ENCODE results near the gene PNMT.

PNMT gene

GRCh38 chr17:39684369-39685192 lies 16.3 kb downstream of the PNMT start:
- no peaks in the 10 kb centered on the region for H3K27me3 ChIP-seq (replicated peaks)
- no peaks in the 10 kb centered on the region for H3K36me3 ChIP-seq (replicated peaks)
- no peak overlapping the region for H3K4me3 ChIP-seq (ENCODE audit: low read depth, low read length)
- TF ChIP-seq, protein P1, sequence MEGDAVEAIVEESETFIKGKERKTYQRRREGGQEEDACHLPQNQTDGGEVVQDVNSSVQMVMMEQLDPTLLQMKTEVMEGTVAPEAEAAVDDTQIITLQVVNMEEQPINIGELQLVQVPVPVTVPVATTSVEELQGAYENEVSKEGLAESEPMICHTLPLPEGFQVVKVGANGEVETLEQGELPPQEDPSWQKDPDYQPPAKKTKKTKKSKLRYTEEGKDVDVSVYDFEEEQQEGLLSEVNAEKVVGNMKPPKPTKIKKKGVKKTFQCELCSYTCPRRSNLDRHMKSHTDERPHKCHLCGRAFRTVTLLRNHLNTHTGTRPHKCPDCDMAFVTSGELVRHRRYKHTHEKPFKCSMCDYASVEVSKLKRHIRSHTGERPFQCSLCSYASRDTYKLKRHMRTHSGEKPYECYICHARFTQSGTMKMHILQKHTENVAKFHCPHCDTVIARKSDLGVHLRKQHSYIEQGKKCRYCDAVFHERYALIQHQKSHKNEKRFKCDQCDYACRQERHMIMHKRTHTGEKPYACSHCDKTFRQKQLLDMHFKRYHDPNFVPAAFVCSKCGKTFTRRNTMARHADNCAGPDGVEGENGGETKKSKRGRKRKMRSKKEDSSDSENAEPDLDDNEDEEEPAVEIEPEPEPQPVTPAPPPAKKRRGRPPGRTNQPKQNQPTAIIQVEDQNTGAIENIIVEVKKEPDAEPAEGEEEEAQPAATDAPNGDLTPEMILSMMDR (IDR thresholded peaks at IDR 0.05; ENCODE audit: low read depth, low read length, missing control alignments) = no peak
- no peak for DNase-seq
- in situ Hi-C loops (cut with HindIII; ENCODE audit: low pct_ligation_motif_present, low sequenced_read_pairs) = no loop called here
- H3K27ac ChIP-seq = no peak overlapping the region

DNA sequence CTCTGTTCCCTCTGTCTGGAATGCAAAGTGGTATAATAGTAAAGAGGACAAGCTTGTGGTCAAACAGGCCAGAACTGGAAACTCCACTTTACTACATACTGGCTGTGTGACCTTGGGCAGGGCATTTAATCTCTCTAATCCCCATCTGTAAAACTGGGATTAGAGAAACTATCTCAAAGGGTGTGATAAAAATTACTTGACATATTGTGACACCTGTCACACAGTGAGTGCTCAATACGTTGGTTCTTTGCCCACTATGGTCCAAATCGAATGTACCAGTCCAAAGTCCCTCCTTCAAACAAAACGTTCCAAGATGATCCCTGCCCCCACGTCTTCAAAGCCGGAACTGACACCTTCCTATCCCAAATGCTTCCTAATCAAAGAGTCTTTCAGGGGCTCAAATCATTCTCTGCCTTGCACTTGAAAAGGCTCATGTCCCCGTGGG lies 18.9 kb downstream of the PNMT start:
- TF ChIP-seq, protein P1 (IDR thresholded peaks at IDR 0.05; ENCODE audit: low read depth, low read length, missing control alignments) = no peak
- no peak overlapping the region for H3K27ac ChIP-seq
- H3K36me3 ChIP-seq (replicated peaks) = no peaks in the 10 kb centered on the region
- in situ Hi-C loops (cut with HindIII; ENCODE audit: low pct_ligation_motif_present, low sequenced_read_pairs) = no loop called here
- H3K27me3 ChIP-seq (replicated peaks) = no peaks in the 10 kb centered on the region
- no peak for DNase-seq
- H3K4me3 ChIP-seq (ENCODE audit: low read depth, low read length) = no peak overlapping the region

DNA sequence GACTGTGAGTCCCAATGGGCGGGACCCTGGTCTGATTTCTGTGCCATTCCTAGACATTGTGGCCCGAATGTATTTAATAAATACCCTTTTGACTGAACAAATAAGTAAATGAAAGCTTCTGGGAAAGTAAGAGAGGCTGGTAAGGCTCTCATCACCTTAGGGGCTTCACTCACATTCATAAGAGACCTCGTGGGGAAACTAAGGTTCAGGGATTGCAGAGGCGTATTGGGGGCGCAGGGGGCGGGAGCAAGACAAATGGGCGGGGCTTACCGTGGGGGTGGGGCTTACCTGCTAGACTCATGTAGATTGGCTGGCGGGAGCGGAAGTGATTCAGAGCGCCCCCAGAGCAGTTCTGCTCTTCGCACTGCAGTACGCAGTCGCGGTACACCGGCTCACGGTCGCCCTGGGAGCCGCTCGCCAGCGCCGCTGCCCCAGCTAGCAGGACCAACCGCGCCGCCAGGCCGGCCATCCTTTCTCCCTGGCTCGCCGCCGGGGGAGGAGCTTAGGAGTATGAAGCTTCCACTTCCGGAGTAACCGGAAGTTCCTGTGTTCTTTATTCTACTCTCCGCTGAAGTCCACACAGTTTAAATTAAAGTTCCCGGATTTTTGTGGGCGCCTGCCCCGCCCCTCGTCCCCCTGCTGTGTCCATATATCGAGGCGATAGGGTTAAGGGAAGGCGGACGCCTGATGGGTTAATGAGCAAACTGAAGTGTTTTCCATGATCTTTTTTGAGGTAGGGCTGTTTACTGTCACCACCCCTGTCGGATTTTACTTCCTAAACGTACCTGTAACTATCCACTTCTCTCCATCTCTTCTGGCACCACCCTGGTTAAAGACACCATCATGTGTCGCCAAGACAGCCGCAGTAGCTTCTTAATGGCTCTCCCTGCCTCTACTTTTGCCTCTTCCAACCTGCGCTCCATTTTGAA lies 19.6 kb downstream of the PNMT start, which contains the start of gene PGAP3:
PGAP3 (minus strand) TSS at position 512 of the 929 bp plus-strand sequence; CDS start at position 469, 43 bp downstream.
- peak within 1 kb of the TSS; percentile 58 for H3K27ac ChIP-seq
- in situ Hi-C loops (cut with HindIII; ENCODE audit: low pct_ligation_motif_present, low sequenced_read_pairs) = no loop called here
- peak; percentile 90 for DNase-seq
- H3K27me3 ChIP-seq (replicated peaks) = no peaks in the 10 kb centered on the region
- H3K36me3 ChIP-seq (replicated peaks) = no peaks in the 10 kb centered on the region
- peak within 1 kb of the TSS; percentile 61 for H3K4me3 ChIP-seq (ENCODE audit: low read depth, low read length)
- TF ChIP-seq, protein P1 (IDR thresholded peaks at IDR 0.05; ENCODE audit: low read depth, low read length, missing control alignments) = peak; percentile 3

GRCh38 chr17:39688475-39688835 lies 20.2 kb downstream of the PNMT start:
- no peak for DNase-seq
- Histone ChIP-seq H3K27ac (peak overlapping the region; percentile 58), H3K36me3 (replicated peaks) (no peaks in the 10 kb centered on the region), H3K27me3 (replicated peaks) (no peaks in the 10 kb centered on the region), H3K4me3 (ENCODE audit: low read depth, low read length) (peak overlapping the region; percentile 61)
- TF ChIP-seq, protein P1 (IDR thresholded peaks at IDR 0.05; ENCODE audit: low read depth, low read length, missing control alignments) = no peak
- in situ Hi-C loops (cut with HindIII; ENCODE audit: low pct_ligation_motif_present, low sequenced_read_pairs) = no loop called here

DNA sequence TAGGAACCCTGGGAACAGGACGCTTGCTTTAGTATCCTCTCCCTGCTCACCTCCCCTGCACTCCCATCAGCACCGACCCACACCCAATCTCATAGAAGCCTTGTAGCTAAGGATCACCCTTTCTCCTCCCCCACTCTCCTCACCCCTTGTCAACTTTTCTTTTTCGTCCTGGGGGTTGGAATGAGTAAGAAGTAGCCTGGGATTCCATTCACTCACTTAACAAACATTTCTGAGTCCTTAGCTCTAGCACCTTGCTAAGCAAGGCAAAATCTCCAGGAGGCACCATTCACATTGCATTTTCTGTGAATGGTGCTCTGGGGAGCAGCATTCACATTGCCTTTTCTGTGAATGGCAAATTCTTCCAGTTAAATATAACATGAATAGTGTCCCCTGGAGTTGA lies 20.7 kb downstream of the PNMT start:
- in situ Hi-C loops (cut with HindIII; ENCODE audit: low pct_ligation_motif_present, low sequenced_read_pairs) = no loop called here
- Histone ChIP-seq H3K27me3 (replicated peaks) (no peaks in the 10 kb centered on the region), H3K4me3 (ENCODE audit: low read depth, low read length) (peak overlapping the region; percentile 61), H3K27ac (no peak overlapping the region), H3K36me3 (replicated peaks) (no peaks in the 10 kb centered on the region)
- TF ChIP-seq, protein P1 (IDR thresholded peaks at IDR 0.05; ENCODE audit: low read depth, low read length, missing control alignments) = no peak
- no peak for DNase-seq

Measured in brain microvascular endothelial cell (primary cell).